ENCODE data around the gene CEBPA. TPM values are rescaled to one million over a fixed set of nuclear protein-coding genes. Genes with fewer than 3 reads are reported as not detected.

Gene CEBPA
- total and polyA plus RNA-seq, 7 donors: 5.8 to 50.7 (median 9.8) TPM

- DNase-seq (no peak), ATAC-seq (no peak)
- no peak for TF ChIP-seq CTCF (IDR thresholded peaks at IDR 0.05)
- Histone ChIP-seq H3K4me1 (peaks cover 8% of the 10 kb centered on the region), H3K36me3 (ENCODE audit: insufficient read depth in 1 of 2, low read depth in 1 of 2) (no peaks in the 10 kb centered on the region), H3K27ac (no peak overlapping the region), H3K4me3 (no peak overlapping the region), H3K9me3 (peaks cover 15% of the 10 kb centered on the region), H3K27me3 (ENCODE audit: insufficient read depth in 3 of 3, low read length in 2 of 3) (no peaks in the 10 kb centered on the region)
- intact Hi-C loops (cut with DNase I): no loop called here
Observed at GRCh38 chr19:33287927-33288326, 14.4 kb downstream of the CEBPA start.

GRCh38 chr19:33287438-33287837, 14.9 kb downstream of the CEBPA start:
- TF ChIP-seq CTCF (IDR thresholded peaks at IDR 0.05): no peak
- WGBS, 3 donors: 79 to 89% (median 81%) methylated on average over 4 of the region's 4 CpGs
- no peak for ATAC-seq
- Histone ChIP-seq H3K27ac (no peak overlapping the region), H3K27me3 (ENCODE audit: insufficient read depth in 3 of 3, low read length in 2 of 3) (no peaks in the 10 kb centered on the region), H3K4me3 (no peak overlapping the region), H3K9me3 (peaks cover 15% of the 10 kb centered on the region), H3K4me1 (peaks cover 4% of the 10 kb centered on the region), H3K36me3 (ENCODE audit: insufficient read depth in 1 of 2, low read depth in 1 of 2) (no peaks in the 10 kb centered on the region)
- intact Hi-C loops (cut with DNase I): no loop called here
- no peak for DNase-seq

- 70 to 85% (median 77%) methylated on average over 11 to 13 of the region's 13 CpGs for WGBS, 3 donors
- Histone ChIP-seq H3K27ac (no peak overlapping the region), H3K4me1 (no peaks in the 10 kb centered on the region), H3K4me3 (no peak overlapping the region), H3K27me3 (ENCODE audit: insufficient read depth in 3 of 3, low read length in 2 of 3) (no peaks in the 10 kb centered on the region), H3K9me3 (peaks cover 15% of the 10 kb centered on the region), H3K36me3 (ENCODE audit: insufficient read depth in 1 of 2, low read depth in 1 of 2) (no peaks in the 10 kb centered on the region)
- intact Hi-C loops (cut with DNase I): no loop called here
- TF ChIP-seq CTCF (IDR thresholded peaks at IDR 0.05): no peak
- DNase-seq (no peak), ATAC-seq (no peak)
Observed at GRCh38 chr19:33286899-33287298, 15.4 kb downstream of the CEBPA start.

DNA sequence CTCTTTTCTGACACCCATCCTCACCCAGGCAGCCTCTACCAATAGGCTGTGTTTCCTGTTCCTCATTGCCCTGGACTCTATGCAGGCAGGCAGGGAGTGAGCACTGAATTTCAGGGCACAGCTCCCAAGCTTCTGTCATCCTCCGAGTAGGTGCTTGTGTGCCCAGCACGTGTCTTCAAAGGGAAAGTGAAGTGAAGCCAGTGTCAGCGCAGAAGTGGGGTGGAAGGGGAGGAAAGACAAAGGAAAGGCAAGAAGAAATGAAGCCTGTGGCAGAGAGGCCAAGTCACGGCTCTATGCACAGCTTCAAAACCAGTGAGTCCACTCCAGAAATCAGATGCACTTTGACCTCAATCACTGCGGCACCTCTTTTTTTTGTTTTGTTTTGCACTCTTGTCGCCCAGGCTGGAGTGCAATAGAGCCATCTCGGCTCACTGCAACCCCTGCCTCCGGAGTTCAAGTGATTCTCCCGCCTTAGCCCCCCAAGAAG, 16.9 kb downstream of the CEBPA start:
- H3K9me3 ChIP-seq: peaks cover 15% of the 10 kb centered on the region
- intact Hi-C loops (cut with DNase I): no loop called here
- H3K4me1 ChIP-seq: no peaks in the 10 kb centered on the region
- TF ChIP-seq CTCF (IDR thresholded peaks at IDR 0.05): no peak
- WGBS, 3 donors: 78 to 84% (median 82%) methylated on average over 9 of the region's 9 CpGs
- no peaks in the 10 kb centered on the region for H3K27me3 ChIP-seq (ENCODE audit: insufficient read depth in 3 of 3, low read length in 2 of 3)
- no peaks in the 10 kb centered on the region for H3K36me3 ChIP-seq (ENCODE audit: insufficient read depth in 1 of 2, low read depth in 1 of 2)
- H3K4me3 ChIP-seq: no peak overlapping the region
- ATAC-seq (no peak), DNase-seq (no peak)
- no peak overlapping the region for H3K27ac ChIP-seq

DNA sequence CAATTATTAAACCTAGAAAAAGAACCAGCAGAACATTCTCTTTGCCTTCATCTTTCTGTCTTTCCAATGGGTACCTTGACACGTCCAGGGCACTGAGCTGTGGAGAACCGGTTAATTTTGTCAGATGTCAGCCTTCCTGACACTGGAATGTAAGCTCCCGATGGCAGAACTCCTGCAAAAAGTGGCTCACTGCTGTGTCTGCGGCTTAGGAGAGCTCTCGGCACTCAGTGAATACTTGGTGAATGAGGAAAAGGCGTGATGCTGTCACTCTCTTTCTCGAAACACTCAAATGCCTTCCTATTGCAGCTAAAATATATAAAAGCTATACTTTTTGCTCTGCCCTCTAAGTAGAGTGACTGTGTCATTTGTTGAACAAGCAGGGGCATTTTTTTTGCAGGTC, 17.6 kb downstream of the CEBPA start:
- Histone ChIP-seq H3K27ac (no peak overlapping the region), H3K9me3 (peaks cover 15% of the 10 kb centered on the region), H3K36me3 (ENCODE audit: insufficient read depth in 1 of 2, low read depth in 1 of 2) (no peaks in the 10 kb centered on the region), H3K27me3 (ENCODE audit: insufficient read depth in 3 of 3, low read length in 2 of 3) (no peaks in the 10 kb centered on the region), H3K4me3 (no peak overlapping the region), H3K4me1 (no peaks in the 10 kb centered on the region)
- WGBS, 3 donors: 75 to 84% (median 81%) methylated on average over 7 of the region's 7 CpGs
- ATAC-seq (no peak), DNase-seq (no peak)
- intact Hi-C loops (cut with DNase I): no loop called here
- no peak for TF ChIP-seq CTCF (IDR thresholded peaks at IDR 0.05)

Measured in psoas muscle (tissue), 8 donors.